WTC11 (cell line): Measurements from ENCODE around the gene ETNK1.

ENCODE experiments used
- ATF1 ChIP-seq: sonication (generic); formaldehyde crosslinking; IDR thresholded peaks from 2 replicates; pipeline ENCODE4 v1.8.1; 2023; ENCODE audit warnings: mild to moderate bottlenecking, moderate library complexity, missing genetic modification reagents
- ESRRA ChIP-seq: sonication (generic); formaldehyde crosslinking; IDR thresholded peaks from 2 replicates; pipeline ENCODE4 v1.8.1; 2022; ENCODE audit warnings: mild to moderate bottlenecking, missing genetic modification reagents, borderline replicate concordance
- KAT7 ChIP-seq: sonication (generic); formaldehyde crosslinking; IDR thresholded peaks from 2 replicates; pipeline ENCODE4 v1.8.1; 2023; ENCODE audit warnings: missing genetic modification reagents, mild to moderate bottlenecking, borderline replicate concordance
- NFYB ChIP-seq: sonication (generic); formaldehyde crosslinking; conservative IDR thresholded peaks from 2 replicates; pipeline ENCODE4 v1.8.0; 2022; ENCODE audit warnings: low read depth, missing genetic modification reagents
- ZNF121 ChIP-seq: sonication (generic); formaldehyde crosslinking; IDR thresholded peaks from 2 replicates; pipeline ENCODE4 v1.8.0; 2023; ENCODE audit warnings: missing genetic modification reagents
- ZNF263 ChIP-seq: sonication (generic); formaldehyde crosslinking; IDR thresholded peaks from 2 replicates; pipeline ENCODE4 v1.8.1; 2022; ENCODE audit warnings: low read depth, mild to moderate bottlenecking, moderate library complexity, missing genetic modification reagents
- TF ChIP-seq, protein P1 (sequence below): sonication (generic); formaldehyde crosslinking; IDR thresholded peaks from 2 replicates; pipeline ENCODE4 v1.8.1; 2023; ENCODE audit warnings: mild to moderate bottlenecking, moderate library complexity, missing genetic modification reagents
- TF ChIP-seq, protein P2 (sequence below): sonication (generic); formaldehyde crosslinking; IDR thresholded peaks from 2 replicates; pipeline ENCODE4 v1.8.1; 2022; ENCODE audit warnings: low read depth, missing genetic modification reagents, borderline replicate concordance
- TF ChIP-seq, protein P3 (sequence below): fragments of 200-600 bp; IDR thresholded peaks from 2 replicates; pipeline ENCODE4 v1.8.0; 2022; ENCODE audit warnings: antibody characterized with exemption
- TF ChIP-seq, protein P4 (sequence below): sonication (generic); formaldehyde crosslinking; IDR thresholded peaks from 2 replicates; pipeline ENCODE4 v1.8.0; 2023; ENCODE audit warnings: missing genetic modification reagents
- TF ChIP-seq, protein P5 (sequence below): sonication (generic); formaldehyde crosslinking; IDR thresholded peaks from 2 replicates; pipeline ENCODE4 v1.8.1; 2022; ENCODE audit warnings: low read depth, mild to moderate bottlenecking, moderate library complexity, missing genetic modification reagents, borderline replicate concordance
- TF ChIP-seq, protein P6 (sequence below): sonication (generic); formaldehyde crosslinking; IDR thresholded peaks from 2 replicates; pipeline ENCODE4 v1.8.0; 2022; ENCODE audit warnings: mild to moderate bottlenecking, missing genetic modification reagents

DNA sequence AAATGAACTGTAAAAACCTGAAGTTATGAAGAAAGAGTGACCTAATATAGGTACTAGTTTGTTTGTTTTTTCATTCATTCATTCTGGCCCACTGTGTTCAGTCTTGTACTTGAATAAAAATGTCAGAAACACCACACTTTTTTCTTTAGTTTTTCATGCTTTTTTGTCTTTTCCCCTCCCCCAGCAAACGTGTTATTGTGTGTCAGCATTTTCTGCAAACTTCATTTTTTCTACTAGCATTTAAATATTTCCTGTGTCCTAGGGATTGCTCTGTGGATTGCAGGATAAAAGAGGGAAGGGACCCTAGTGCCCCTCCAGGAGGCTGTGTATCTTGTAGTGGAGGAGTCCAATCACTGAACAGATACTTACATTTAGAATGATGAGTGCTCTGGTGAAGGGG, 42.2 kb downstream of the ETNK1 start:
- TF ChIP-seq KAT7 (CRISPR knock-in tag) (no peak), ZNF263 (no peak), ZNF121 (CRISPR knock-in tag) (no peak), ATF1 (CRISPR knock-in tag) (no peak), NFYB (CRISPR knock-in tag) (no peak), ESRRA (CRISPR knock-in tag) (no peak)
- TF ChIP-seq, protein P1, sequence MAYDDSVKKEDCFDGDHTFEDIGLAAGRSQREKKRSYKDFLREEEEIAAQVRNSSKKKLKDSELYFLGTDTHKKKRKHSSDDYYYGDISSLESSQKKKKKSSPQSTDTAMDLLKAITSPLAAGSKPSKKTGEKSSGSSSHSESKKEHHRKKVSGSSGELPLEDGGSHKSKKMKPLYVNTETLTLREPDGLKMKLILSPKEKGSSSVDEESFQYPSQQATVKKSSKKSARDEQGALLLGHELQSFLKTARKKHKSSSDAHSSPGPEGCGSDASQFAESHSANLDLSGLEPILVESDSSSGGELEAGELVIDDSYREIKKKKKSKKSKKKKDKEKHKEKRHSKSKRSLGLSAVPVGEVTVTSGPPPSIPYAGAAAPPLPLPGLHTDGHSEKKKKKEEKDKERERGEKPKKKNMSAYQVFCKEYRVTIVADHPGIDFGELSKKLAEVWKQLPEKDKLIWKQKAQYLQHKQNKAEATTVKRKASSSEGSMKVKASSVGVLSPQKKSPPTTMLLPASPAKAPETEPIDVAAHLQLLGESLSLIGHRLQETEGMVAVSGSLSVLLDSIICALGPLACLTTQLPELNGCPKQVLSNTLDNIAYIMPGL (CRISPR knock-in tag), result no peak
- TF ChIP-seq, protein P2, sequence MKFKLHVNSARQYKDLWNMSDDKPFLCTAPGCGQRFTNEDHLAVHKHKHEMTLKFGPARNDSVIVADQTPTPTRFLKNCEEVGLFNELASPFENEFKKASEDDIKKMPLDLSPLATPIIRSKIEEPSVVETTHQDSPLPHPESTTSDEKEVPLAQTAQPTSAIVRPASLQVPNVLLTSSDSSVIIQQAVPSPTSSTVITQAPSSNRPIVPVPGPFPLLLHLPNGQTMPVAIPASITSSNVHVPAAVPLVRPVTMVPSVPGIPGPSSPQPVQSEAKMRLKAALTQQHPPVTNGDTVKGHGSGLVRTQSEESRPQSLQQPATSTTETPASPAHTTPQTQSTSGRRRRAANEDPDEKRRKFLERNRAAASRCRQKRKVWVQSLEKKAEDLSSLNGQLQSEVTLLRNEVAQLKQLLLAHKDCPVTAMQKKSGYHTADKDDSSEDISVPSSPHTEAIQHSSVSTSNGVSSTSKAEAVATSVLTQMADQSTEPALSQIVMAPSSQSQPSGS (CRISPR knock-in tag), result no peak
- TF ChIP-seq, protein P3, sequence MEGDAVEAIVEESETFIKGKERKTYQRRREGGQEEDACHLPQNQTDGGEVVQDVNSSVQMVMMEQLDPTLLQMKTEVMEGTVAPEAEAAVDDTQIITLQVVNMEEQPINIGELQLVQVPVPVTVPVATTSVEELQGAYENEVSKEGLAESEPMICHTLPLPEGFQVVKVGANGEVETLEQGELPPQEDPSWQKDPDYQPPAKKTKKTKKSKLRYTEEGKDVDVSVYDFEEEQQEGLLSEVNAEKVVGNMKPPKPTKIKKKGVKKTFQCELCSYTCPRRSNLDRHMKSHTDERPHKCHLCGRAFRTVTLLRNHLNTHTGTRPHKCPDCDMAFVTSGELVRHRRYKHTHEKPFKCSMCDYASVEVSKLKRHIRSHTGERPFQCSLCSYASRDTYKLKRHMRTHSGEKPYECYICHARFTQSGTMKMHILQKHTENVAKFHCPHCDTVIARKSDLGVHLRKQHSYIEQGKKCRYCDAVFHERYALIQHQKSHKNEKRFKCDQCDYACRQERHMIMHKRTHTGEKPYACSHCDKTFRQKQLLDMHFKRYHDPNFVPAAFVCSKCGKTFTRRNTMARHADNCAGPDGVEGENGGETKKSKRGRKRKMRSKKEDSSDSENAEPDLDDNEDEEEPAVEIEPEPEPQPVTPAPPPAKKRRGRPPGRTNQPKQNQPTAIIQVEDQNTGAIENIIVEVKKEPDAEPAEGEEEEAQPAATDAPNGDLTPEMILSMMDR, result no peak
- TF ChIP-seq, protein P4, sequence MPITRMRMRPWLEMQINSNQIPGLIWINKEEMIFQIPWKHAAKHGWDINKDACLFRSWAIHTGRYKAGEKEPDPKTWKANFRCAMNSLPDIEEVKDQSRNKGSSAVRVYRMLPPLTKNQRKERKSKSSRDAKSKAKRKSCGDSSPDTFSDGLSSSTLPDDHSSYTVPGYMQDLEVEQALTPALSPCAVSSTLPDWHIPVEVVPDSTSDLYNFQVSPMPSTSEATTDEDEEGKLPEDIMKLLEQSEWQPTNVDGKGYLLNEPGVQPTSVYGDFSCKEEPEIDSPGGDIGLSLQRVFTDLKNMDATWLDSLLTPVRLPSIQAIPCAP (CRISPR knock-in tag), result no peak
- TF ChIP-seq, protein P5, sequence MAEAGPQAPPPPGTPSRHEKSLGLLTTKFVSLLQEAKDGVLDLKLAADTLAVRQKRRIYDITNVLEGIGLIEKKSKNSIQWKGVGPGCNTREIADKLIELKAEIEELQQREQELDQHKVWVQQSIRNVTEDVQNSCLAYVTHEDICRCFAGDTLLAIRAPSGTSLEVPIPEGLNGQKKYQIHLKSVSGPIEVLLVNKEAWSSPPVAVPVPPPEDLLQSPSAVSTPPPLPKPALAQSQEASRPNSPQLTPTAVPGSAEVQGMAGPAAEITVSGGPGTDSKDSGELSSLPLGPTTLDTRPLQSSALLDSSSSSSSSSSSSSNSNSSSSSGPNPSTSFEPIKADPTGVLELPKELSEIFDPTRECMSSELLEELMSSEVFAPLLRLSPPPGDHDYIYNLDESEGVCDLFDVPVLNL (CRISPR knock-in tag), result no peak
- TF ChIP-seq, protein P6, sequence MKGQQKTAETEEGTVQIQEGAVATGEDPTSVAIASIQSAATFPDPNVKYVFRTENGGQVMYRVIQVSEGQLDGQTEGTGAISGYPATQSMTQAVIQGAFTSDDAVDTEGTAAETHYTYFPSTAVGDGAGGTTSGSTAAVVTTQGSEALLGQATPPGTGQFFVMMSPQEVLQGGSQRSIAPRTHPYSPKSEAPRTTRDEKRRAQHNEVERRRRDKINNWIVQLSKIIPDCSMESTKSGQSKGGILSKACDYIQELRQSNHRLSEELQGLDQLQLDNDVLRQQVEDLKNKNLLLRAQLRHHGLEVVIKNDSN, result no peak
